GM12892 (cell line): ENCODE data around the gene ZNF521.

ENCODE experiments used
- POLR2A ChIP-seq: IDR thresholded peaks from 2 replicates; pipeline ENCODE4 v1.6.1; 2011; ENCODE audit warnings: low read depth, low read length, control low read depth
- POLR2AphosphoS5 ChIP-seq: IDR thresholded peaks from 2 replicates; pipeline ENCODE4 v1.6.1; 2011; ENCODE audit warnings: low read depth, low read length, control low read depth

DNA sequence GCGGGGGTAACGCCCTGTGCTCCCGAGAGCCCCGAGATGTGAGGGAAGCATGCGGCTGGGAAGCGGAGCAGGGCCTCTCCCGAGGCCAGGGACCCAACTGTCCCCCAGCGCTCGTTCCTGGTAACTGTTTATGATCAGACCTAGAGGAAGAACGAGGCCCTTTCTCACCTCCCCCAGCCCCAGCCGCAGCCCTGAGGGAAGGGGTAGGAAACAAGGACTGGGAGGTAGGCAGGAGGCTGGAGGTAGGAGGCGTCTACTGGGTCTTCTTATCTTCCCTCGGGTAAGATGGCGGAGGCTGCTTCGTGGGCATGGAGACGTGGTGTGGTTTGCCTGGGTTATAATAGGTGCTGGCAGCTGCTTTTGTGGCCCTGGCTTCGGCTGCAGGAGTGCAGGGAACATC, 335.8 kb downstream of the ZNF521 start:
- TF ChIP-seq POLR2AphosphoS5 = no peak
- no peak for TF ChIP-seq POLR2A
